GM19452 (cell line): ENCODE results near the gene CBX3.
"Not testable (repeated sequence)": the region's sequence is repeated elsewhere in the genome, so short reads cannot be mapped to it uniquely, and the experiment has no call there.

ENCODE experiments used
- ATAC-seq: cut with Tn5 transposase; IDR thresholded peaks from one replicate; pipeline ENCODE4 v1.9.1; 2021; ENCODE audit not compliant: unreplicated experiment

The CBX3 gene

GRCh38 chr7:26187380-26188205 lies 14.0 kb upstream of the CBX3 start:
- ATAC-seq: no peak

- ATAC-seq: no peak
Observed at GRCh38 chr7:26188206-26188956, 13.2 kb upstream of the CBX3 start.

- no peak for ATAC-seq
Observed at GRCh38 chr7:26188957-26189541, 12.5 kb upstream of the CBX3 start.

- ATAC-seq: no peak
Observed at GRCh38 chr7:26189697-26190096, 11.8 kb upstream of the CBX3 start.

- ATAC-seq: no peak
Observed at GRCh38 chr7:26190417-26190869, 11.1 kb upstream of the CBX3 start.

DNA sequence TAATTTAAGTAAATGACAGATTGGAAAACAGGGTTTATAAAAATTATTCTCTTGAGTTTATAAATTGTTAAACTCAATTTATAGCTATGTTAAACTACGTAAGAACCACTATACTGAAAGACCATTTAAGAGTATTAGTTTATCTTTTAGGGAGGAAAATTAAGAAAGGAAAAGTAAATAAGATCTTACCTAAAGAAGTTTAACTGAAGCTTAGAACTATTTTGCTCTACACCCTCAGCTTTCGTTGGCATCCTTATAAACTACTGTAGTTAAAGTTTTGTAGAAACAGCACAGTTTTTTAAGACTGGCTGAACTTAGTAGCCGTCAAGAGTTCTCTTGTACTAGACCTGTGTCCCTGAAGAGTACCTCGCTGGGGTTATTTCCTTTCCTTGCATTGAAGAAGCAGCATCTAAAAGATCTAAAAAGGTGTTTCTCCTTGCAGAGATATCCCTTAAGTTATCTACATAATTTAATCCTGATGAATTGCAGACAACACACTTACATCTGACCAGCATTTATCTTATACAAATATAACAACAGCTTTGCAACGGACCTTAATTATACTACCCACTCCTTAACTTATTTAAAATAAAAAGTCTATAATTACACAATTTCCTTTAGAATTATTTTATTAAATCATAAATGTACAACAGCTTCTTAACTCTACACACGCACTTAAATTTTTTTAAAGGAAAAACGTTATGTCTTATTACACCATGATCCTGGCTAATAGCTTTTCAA lies 10.1 kb upstream of the CBX3 start:
- ATAC-seq: no peak

GRCh38 chr7:26191974-26192479 lies 9.5 kb upstream of the CBX3 start:
- no peak for ATAC-seq

DNA sequence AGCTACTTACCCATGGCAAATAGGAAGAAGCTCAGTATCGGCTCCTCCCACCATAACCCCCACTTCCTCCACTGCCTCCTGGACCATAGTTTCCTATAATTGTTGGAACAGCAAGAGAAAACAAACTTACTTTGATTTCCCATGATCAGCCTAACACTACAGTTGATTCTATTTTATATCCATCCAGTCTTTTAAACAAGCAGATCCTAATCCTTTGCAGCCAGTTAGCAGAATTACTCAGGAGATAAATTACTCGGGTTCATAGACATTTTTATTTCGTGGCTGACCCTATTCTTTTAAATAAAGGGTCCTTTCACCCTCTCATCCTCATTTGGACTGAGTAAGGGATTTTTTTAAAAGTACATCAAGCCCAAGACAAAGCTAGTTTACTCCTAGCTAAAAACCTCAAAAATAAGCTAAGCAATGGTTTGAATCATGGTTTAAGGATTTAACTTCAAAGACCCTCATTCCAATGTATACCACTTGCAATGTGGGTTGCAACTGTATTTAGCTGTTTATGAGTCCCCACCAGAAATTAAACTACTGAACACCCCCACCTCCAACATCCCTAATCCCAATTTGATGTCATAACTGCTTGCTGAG lies 9.0 kb upstream of the CBX3 start:
- ATAC-seq: no peak

- no peak for ATAC-seq
Observed at GRCh38 chr7:26193432-26194207, 7.9 kb upstream of the CBX3 start.

DNA sequence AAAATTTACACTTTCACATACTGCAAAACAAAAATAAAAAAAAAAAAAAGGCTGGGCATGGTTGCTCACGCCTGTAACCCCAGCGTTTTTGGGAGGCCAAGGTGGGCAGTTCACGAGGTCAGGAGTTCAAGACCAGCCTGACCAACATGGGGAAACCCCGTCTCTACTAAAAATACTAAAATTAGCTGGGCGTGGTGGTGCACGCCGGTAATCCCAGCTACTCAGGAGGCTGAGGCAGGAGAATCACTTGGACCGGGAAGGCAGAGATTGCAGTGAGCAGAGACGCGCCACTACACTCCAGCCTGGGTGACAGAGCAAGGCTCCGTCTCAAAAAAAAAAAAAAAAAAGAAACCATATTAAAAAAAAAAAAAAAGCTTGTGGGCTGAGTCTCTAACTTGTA lies 6.8 kb upstream of the CBX3 start:
- ATAC-seq: not testable (repeated sequence)

GRCh38 chr7:26195182-26195581 lies 6.4 kb upstream of the CBX3 start:
- no peak for ATAC-seq

GRCh38 chr7:26195867-26196657 lies 5.5 kb upstream of the CBX3 start:
- no peak for ATAC-seq

DNA sequence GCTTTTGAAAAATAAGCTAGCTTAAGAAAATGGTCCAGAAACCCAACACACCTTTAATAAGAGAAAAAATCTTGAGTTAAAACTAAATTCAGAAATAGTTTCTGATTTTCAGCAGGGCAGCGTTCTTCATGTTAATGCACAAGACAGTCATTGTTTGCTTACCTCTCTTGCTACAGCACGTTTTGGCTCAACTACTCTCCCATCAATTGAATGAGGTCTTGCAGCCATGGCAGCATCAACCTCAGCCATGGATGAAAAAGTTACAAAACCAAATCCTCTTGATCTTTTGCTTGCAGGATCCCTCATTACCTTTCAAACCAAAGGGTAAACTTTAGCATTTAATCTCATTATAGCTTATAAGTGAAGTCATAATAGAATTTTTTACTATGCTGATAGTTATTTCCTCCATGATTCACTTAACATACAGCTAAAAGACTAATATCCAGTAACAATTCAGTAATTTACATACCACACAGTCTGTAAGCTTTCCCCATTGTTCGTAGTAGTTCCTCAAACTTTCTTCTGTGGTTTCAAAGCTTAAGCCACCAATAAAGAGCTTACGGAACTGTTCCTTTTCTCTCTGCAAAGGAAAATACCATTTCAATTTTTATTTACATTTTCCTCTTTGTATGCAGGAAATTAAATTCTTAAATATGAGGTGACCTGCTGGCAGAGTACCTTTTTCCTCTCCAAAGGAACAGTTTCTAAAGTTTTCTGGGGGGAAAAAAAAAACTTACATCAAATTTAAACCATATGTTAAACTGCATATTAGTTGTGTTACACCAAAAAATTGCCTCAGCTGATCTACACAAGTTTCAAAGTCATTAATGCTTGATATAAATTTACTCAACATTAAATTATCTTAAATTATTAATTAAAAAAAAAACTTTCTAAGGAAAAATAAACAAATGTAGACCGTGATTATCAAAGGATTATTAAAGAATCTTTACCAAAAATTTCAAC lies 4.1 kb upstream of the CBX3 start:
- no peak for ATAC-seq

DNA sequence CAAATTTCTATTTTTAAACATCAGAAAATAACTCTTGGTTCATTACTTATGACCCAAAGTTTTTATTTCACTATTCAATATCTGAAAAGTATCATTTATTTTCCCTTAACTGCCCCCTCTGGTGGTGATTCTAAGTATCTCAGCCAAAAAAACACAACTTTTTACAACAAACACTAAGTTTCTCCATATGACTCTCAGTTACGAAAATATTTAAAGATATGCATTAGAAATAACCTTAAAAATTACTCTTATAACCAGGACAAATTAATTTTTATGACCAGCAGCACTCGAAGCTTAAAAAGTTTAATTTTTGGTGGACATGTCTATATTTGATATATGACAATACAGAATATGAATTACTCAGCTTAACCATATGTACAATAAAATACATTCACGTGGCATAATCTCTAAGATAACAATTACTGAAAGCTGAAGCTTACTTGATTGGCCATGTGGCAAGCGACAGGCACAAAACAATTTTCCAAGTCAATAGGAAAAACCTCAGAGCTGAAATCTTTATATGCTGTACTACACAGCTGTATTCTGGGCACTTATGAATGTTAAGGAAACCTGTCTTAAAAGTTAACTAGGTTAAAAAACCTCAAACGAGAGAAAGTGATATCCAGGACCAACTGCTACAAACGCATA lies 3.3 kb upstream of the CBX3 start:
- ATAC-seq: no peak

DNA sequence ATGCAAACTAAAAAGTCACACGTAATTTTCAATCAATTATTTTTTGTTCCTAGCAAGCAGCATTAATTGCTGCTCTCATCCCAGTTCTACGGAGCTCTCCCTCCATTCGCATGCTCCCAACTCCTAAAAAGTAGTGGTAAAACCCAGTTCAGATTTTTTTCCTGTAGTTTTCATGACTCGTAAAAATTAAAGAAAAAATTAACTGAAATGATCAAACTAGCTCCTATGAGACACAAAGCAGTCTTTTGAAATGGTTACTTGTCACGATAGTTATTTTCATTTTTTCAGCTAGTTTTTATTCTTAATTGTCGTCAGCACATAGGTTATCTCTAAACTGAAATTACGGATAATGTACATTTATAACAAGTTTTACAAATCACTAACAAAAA lies 2.8 kb upstream of the CBX3 start:
- ATAC-seq: no peak

- ATAC-seq: no peak
Observed at GRCh38 chr7:26199301-26200037, 2.1 kb upstream of the CBX3 start.

DNA sequence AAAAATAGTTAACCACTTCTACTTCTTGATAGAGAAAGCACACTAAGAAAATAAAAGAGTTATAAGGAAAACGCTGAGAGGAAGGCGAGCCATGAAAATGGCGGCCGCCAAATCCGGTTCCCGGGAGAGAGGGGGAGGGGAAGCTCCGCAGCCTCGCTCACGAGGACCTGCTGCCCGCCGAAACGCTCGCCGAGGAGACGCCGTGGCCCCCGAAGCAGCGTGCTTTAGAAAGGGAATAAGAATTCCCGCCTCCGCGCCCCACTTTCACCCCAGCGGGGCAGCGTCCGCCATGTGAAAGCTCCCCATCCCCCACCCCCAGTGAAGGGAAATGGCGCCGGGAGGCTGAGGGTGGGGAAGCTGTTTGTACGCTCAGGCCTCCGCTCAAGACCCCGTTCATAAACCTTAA lies 1.5 kb upstream of the CBX3 start:
- ATAC-seq: no peak
